Fibroblast of skin of scalp (primary cell): ENCODE data around the gene TAGAP.
"Not testable (repeated sequence)": the region's sequence is repeated elsewhere in the genome, so short reads cannot be mapped to it uniquely, and the experiment has no call there.

Experiments used
- DNase-seq: peaks from one replicate; pipeline ENCODE4 v3.0.0-alpha.2; 2013

The TAGAP gene

GRCh38 chr6:159010037-159010612 lies 34.7 kb downstream of the TAGAP start:
- DNase-seq, result peak; percentile 12

- peak; percentile 16 for DNase-seq
Observed at GRCh38 chr6:159008656-159009288, 36.0 kb downstream of the TAGAP start.

- DNase-seq, result no peak
Observed at GRCh38 chr6:159007510-159007909, 37.3 kb downstream of the TAGAP start.

GRCh38 chr6:159005436-159005835 lies 39.4 kb downstream of the TAGAP start:
- no peak for DNase-seq

GRCh38 chr6:159004592-159004991 lies 40.2 kb downstream of the TAGAP start:
- no peak for DNase-seq

GRCh38 chr6:159002432-159003155 lies 42.2 kb downstream of the TAGAP start:
- DNase-seq, result peak; percentile 27

GRCh38 chr6:158999666-159000403 lies 45.0 kb downstream of the TAGAP start, which contains the start of gene RSPH3:
Gene RSPH3 (minus strand): TSS chr6:159000202. CDS start chr6:158999550, 652 bp downstream.
- DNase-seq, result peak; percentile 93

GRCh38 chr6:158999154-158999665 lies 45.6 kb downstream of the TAGAP start:
- no peak for DNase-seq

- no peak for DNase-seq
Observed at GRCh38 chr6:158996856-158997255, 47.9 kb downstream of the TAGAP start.

GRCh38 chr6:158993639-158994038 lies 51.2 kb downstream of the TAGAP start:
- no peak for DNase-seq

GRCh38 chr6:158991017-158991723 lies 53.6 kb downstream of the TAGAP start:
- DNase-seq, result no peak

- DNase-seq, result not testable (repeated sequence)
Observed at GRCh38 chr6:158989711-158990110, 55.1 kb downstream of the TAGAP start.

GRCh38 chr6:158988477-158988876 lies 56.3 kb downstream of the TAGAP start:
- no peak for DNase-seq

GRCh38 chr6:158987657-158988056 lies 57.1 kb downstream of the TAGAP start:
- no peak for DNase-seq
